ENCODE measurements around the gene TAF4.

- TF ChIP-seq YY1 (IDR thresholded peaks at IDR 0.05; ENCODE audit: insufficient read depth, insufficient read length) (no peak), ZNF274 (IDR thresholded peaks at IDR 0.05; ENCODE audit: low read depth, low read length) (no peak)
These were observed 1.3 kb upstream of the TAF4 start for GRCh38 chr20:62066983-62067433.

All from NT2/D1 (cell line).